Activated T-cell treated with anti-CD3 and anti-CD28 coated beads for 48 hours (primary cell): ENCODE data around the gene IGIP.
A peak's percentile ranks its signal among the peaks of the same experiment; 100 is the strongest.
"Not testable (repeated sequence)": the region's sequence is repeated elsewhere in the genome, so short reads cannot be mapped to it uniquely, and the experiment has no call there.

Experiments used
- DNase-seq: peaks from one replicate; pipeline ENCODE4 v3.0.0-alpha.2; 2020; ENCODE audit warnings: low read depth

The IGIP gene

DNA sequence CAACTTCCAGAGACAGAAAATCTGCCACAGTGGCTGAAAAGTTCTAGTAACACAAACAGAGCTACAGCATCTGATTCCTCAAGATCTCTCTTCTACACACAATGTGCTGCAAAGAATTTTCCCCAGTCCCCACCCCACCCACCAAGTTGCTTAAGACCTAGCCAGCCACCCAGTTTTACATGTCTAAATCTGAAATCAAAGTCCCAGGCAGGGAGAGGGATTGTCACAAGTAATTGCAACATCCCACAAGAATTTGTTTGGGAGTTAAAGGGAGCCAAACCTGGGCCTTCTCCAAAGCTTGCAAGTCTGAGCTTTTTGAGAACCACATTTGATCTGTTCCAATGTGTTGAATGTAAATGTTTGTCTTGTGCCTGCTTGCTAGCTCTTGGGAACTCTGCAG, 15.5 kb downstream of the IGIP start:
- no peak for DNase-seq

DNA sequence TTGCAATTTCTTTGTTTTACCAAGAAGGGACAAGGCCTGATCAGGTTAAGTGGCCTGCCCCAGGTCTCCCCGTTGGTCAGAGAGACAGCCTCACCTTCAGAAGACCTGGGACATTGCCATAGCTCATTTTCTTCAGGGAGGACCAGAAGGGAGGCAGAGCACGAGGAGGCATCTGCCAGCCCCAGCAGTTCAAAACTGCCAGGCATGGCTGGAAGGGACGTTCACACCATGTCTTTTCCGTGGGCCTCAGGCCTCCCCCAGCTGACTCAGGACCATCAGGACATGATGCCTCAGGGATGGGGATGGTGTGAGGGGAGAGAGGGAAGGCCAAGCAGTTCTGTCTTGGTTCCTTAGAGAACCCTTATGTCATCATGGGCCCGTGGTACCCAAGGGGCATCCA, 16.5 kb downstream of the IGIP start:
- DNase-seq = no peak

DNA sequence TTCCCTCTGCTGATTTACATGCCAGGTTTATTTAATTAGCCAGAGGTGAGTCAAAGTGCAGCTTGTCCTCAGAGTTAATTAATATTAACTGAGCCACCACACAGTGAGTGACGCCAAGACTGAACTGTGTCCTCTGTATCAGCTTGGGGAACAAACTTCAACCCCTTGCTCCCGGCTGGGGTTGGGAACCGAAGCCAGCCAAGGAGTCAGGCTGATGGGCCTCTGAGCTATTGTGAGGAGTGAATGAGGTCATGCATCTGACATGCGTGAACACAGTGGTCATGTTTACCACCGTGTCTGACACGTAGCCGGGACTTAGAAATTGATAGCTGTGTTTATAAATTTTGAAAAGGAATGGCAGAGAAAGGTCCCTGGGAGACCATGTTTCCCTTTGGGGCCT, 17.1 kb downstream of the IGIP start:
- no peak for DNase-seq

GRCh38 chr5:140143521-140144258, 18.0 kb downstream of the IGIP start:
- no peak for DNase-seq

DNA sequence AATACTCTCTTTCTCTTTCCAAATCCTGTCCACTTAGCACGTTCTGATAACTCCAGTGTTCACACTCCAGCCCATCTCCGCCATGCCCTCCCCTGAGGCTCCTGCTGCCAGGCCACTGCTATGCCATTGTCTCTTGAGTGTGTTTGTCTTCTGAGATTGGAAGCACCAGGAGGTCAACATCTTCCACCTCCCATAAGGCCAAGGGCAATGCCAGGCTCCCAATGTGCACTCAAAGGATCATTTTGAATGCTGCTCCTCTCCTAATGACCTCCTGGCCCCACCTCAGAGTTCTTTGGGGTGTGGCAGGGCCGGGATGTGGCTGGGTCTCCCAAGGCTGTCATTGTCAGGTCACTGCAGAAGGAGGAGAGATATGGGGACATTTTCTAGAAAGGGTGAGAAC, 19.5 kb downstream of the IGIP start:
- no peak for DNase-seq

- peak; percentile 65 for DNase-seq
These were observed 20.2 kb downstream of the IGIP start for GRCh38 chr5:140145818-140146522.

DNA sequence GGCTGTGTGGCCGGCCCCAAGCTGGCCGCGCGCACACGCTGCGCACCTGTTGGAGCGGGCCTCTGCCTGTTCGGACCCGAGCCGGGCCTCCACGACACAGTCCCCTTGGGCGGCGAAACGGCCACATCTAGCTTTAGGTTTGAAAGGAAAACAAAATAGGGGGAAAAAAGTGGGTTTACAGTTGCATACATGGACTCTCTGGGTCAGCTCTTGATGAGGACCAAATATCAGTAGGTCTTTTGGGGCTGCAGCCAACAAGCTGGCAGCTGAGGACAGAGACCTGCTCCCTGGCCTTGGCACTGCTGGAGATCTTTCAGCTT, 20.7 kb downstream of the IGIP start:
- no peak for DNase-seq

DNA sequence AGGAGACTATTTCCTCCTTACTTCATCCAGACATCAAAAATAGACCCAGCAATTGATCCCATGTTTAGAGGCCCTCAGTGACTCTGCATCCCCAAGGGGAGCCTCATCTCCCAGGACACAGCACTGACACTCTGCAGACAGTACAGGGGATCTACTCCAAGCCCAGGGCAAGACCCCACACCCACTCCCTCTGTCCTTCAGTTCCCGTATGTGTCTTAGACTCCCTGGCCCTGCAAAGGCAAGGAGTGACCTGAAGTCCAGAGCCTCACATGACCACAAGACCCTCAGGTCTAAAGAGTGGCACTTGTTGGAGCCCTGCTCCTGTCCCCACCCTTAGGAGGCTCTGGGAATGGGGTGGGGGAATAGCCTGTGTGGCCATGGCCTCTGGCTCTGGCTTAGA, 21.7 kb downstream of the IGIP start:
- DNase-seq = no peak

DNA sequence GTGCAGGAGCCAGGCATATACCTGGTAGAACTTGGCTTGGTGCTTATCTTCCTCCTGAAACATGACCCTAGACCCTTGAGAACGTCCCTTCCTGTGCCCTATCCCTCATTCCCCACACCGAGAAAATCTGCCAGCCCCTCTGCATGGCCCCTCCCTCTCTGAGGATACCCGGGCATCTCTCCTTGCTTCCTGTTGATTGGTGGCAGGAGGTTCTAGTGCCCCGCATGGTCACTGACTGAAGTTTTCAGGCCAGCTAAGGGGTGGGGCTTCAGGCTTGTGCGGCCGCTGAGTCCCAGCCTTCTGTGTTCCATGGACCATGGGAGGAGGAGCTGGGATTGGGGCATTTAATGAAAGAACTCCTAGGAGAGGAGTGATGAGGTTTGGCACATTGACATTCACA, 22.8 kb downstream of the IGIP start:
- no peak for DNase-seq

DNA sequence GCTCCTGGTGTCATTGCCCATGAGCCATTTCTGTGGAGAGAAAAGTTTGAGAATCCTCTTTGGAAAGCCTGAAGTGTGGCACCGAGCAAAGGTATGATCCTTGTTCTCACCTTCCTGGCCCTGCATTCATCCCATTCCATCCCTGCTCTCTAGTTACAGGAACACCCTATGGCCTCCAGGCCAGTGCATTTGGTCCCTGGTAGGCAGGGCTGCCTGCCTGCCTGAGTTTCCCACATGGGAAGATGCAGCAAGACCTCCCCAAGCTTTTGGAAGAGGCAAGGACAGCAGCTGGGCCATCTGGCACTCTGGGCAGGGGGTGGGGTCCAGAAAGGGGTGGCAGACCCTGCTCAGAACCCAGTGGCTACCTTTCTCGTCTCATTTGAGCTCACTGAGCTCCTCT, 24.5 kb downstream of the IGIP start:
- DNase-seq = no peak

DNA sequence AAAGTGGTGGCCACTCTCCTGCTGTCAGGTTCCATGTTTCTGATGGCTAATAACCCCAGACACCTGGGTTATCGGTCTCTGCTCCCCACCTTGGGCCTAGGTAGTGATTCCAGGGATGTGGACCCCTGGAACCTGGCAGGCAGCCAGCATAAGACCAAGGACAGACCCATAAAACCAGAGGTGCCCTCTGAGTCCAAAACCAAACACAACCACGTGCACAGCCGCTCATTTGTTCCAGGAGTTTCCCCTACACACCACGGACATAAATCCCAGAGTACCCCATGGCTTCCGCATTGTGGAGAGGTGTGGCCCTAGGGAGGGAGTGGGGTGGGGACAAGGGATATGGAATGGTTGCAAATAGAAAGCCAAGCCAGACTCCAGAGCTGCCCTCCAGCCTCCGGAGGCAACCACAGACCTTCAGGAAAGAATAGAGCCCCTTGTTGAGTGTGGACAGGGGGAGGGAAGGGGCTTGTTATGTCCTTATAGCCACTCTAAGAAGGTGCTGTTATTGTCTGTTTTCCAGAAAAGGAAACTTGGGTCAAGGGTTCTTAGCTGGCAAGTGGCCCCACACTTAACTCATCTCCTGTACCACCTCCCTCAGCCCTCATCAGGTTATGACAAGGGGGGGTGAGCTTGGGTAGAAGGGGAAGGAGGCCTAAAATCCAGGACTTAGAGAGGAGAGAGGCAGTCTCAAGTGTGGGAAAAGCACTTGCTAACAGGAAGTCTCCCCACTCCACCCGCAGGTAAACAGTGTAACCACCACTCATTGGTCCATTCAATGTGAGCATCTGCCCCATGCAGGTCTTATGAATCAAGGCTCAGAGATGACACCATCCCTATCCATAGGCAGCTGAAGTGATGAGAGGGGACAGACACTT, 25.6 kb downstream of the IGIP start:
- DNase-seq = no peak

DNA sequence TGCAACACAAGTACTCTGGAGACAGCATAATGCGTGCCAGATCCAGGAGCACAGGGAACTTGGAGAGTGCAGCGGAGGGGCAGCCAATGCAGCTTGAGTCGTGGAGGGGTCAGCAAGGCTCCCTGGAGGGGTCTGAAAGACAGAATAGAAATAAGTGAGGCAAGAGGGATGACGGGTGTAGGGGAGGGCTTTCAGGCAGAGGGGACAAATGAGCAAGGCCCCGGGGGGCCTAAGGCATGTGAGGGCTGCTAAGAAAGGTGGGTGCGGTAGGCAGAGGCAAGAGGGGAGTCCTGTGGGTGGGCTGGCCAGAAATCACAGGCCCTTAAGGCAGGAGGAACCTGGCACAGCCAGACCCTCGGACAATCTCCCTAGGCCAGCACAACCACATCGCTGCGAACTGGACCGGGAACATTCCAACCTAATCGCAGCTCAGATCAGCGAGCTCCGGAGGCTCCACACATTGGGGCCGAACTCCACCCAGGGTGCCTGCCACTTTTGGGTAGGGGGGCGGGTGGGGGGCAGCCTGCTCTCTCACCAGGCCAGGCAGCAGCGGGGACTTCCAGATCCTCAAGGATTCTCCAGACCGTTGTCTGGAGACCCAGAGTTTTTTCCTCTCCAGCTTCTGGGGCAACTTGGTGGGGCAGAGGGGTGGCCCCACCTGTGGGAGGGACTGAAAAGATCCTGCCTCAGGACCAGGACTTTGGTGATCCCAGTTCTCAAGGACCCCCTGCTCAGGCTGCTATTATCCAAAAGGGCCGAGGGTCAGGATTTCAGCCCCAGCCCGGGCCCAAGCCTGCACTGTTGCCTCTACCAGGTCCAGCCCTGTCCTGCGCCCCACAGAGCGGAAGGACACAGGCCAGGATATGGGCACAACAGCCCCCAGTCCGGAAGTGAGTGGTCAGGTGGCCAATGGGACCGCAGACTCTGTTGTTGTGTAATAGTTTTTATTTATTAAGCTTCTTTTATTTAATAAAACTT, 26.6 kb downstream of the IGIP start:
- no peak for DNase-seq

- no peak for DNase-seq
These were observed 27.5 kb downstream of the IGIP start for GRCh38 chr5:140153255-140153654.

DNA sequence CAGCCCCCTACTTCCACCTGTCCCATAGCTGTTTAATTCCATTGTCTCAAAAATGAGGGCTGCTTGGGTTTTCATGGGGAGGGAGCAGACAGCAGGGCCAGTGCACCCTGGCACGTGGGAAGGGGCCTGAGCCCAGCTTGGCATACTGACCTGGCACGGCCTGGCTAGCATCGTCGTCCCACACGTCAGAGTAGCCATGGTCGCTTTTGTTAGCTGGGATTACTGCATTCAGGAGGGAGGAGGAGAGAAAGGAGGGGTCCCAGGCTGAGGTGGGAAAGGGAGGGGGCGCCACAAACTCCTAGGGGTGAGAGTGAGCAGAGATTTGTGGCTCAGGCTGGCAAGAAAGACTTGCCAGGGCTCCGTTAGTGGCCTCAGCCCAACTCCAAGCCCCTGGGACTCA, 28.2 kb downstream of the IGIP start:
- no peak for DNase-seq

DNA sequence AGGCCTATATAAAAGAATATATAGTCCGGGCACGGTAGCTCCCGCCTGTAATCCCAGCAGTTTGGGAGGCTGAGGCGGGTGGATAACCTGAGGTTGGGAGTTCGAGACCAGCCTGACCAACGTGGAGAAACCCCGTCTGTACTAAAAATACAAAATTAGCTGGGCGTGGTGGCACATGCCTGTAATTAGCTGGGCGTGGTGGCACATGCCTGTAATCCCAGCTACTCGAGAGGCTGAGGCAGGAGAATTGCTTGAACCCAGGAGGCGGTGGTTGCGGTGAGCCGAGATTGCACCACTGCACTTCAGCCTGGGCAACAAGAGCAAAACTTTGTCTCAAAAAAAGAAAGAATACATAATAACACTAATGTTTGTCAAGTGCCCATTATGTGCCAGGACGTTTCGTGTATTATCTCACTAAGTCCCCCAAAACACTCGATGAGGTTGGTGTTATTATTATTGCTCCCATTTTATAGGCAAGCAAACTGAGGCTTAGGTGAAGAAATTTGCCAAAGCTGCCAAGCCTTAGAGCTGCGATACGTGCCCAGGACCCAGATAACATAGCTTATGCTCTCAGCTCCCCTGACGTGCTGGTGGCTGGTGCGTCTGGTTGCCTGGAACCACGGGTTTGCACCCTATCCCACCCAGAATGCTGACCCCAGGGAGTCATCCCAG, 29.1 kb downstream of the IGIP start:
- DNase-seq = not testable (repeated sequence)

- DNase-seq = peak; percentile 79
These were observed 31.5 kb downstream of the IGIP start for GRCh38 chr5:140157032-140157781.

- DNase-seq = no peak
These were observed 33.5 kb downstream of the IGIP start for GRCh38 chr5:140159014-140159927.

GRCh38 chr5:140162275-140162674, 36.5 kb downstream of the IGIP start:
- no peak for DNase-seq

GRCh38 chr5:140162781-140163180, 37.0 kb downstream of the IGIP start:
- no peak for DNase-seq
